ENCODE measurements around the gene HDAC6.

Gene HDAC6

DNA sequence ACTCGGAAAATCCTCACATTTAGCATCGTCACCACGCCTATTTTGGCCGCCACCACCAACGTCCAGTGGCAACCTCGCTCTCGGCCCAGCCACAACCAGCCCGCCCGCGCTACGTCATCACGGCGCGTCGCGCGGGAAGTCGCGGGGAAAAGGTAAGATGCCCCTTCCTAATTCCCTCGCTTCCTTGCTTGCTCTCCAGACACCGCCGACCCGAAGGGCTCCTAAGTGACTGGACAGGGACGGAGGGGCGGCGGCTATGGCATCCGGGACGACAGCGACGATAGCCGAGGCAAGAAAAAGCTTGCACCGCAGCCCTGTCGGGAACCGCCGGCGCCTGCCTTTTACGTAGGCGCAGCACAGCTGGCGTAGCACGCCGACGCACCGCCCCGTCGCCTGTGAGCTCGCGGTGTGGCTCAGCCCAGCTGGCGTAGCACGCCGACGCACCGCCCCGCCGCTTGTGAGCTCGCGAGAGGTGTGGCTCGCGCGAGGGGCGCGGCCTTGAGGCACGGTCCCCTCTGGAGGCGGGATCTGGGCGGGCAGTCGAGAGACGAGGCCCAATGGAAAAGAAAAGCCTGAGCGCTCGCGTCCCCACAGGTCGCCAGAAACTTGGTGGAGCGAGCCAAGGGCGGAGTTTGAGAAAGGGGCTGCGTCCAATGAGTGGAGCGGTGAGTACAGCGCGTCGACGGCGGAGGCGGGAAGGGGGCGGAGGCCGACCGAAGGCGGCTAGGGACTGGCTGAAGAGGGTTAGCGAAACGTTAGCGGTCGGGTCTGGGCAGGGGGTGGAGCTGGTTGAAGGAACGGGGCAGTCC, at the start of gene HDAC6:
TSS of gene HDAC6 (plus strand) at position 788 of the 809 bp plus-strand sequence. CDS start 626 bp downstream, outside the sequence.
- DNase-seq (ENCODE audit: low spot score in 2 of 2) (peak; percentile 79 to 95), ATAC-seq (replicated peaks; ENCODE audit: extremely low read depth, poor library complexity, severe bottlenecking) (peak; percentile 90)
- Mint-ChIP-seq H3K4me3 (peak within 1 kb of the TSS; percentile 96), H3K4me1 (peaks cover 31% of the 10 kb centered on the region), H3K27me3 (no peaks in the 10 kb centered on the region), H3K9me3 (no peaks in the 10 kb centered on the region), H3K27ac (ENCODE audit: low read depth) (peak within 1 kb of the TSS; percentile 97), H3K36me3 (ENCODE audit: insufficient read depth) (peaks cover 16% of the 10 kb centered on the region)

GRCh38 chrX:48752498-48752897, 49.4 kb upstream of the HDAC6 start:
- no peaks in the 10 kb centered on the region for H3K27me3 Mint-ChIP-seq
- DNase-seq (ENCODE audit: low spot score in 2 of 2) (no peak), ATAC-seq (replicated peaks; ENCODE audit: extremely low read depth, poor library complexity, severe bottlenecking) (no peak)
- H3K36me3 Mint-ChIP-seq (ENCODE audit: insufficient read depth): peaks cover 6% of the 10 kb centered on the region
- H3K27ac Mint-ChIP-seq (ENCODE audit: low read depth): no peak overlapping the region
- H3K4me1 Mint-ChIP-seq: peaks cover 6% of the 10 kb centered on the region
- no peaks in the 10 kb centered on the region for H3K9me3 Mint-ChIP-seq
- H3K4me3 Mint-ChIP-seq: no peak overlapping the region

- H3K27ac Mint-ChIP-seq (ENCODE audit: low read depth): no peak overlapping the region
- H3K9me3 Mint-ChIP-seq: no peaks in the 10 kb centered on the region
- peaks cover 6% of the 10 kb centered on the region for H3K4me1 Mint-ChIP-seq
- DNase-seq (ENCODE audit: low spot score in 2 of 2): no peak
- no peak overlapping the region for H3K4me3 Mint-ChIP-seq
- H3K36me3 Mint-ChIP-seq (ENCODE audit: insufficient read depth): peaks cover 6% of the 10 kb centered on the region
- no peaks in the 10 kb centered on the region for H3K27me3 Mint-ChIP-seq
- ATAC-seq (replicated peaks; ENCODE audit: extremely low read depth, poor library complexity, severe bottlenecking): no peak
Observed at GRCh38 chrX:48753708-48754228, 48.1 kb upstream of the HDAC6 start.

GRCh38 chrX:48754238-48754637, 47.6 kb upstream of the HDAC6 start:
- DNase-seq (ENCODE audit: low spot score in 2 of 2) (no peak), ATAC-seq (replicated peaks; ENCODE audit: extremely low read depth, poor library complexity, severe bottlenecking) (no peak)
- no peaks in the 10 kb centered on the region for H3K27me3 Mint-ChIP-seq
- no peak overlapping the region for H3K27ac Mint-ChIP-seq (ENCODE audit: low read depth)
- H3K4me1 Mint-ChIP-seq: peaks cover 6% of the 10 kb centered on the region
- peaks cover 6% of the 10 kb centered on the region for H3K36me3 Mint-ChIP-seq (ENCODE audit: insufficient read depth)
- no peak overlapping the region for H3K4me3 Mint-ChIP-seq
- no peaks in the 10 kb centered on the region for H3K9me3 Mint-ChIP-seq

DNA sequence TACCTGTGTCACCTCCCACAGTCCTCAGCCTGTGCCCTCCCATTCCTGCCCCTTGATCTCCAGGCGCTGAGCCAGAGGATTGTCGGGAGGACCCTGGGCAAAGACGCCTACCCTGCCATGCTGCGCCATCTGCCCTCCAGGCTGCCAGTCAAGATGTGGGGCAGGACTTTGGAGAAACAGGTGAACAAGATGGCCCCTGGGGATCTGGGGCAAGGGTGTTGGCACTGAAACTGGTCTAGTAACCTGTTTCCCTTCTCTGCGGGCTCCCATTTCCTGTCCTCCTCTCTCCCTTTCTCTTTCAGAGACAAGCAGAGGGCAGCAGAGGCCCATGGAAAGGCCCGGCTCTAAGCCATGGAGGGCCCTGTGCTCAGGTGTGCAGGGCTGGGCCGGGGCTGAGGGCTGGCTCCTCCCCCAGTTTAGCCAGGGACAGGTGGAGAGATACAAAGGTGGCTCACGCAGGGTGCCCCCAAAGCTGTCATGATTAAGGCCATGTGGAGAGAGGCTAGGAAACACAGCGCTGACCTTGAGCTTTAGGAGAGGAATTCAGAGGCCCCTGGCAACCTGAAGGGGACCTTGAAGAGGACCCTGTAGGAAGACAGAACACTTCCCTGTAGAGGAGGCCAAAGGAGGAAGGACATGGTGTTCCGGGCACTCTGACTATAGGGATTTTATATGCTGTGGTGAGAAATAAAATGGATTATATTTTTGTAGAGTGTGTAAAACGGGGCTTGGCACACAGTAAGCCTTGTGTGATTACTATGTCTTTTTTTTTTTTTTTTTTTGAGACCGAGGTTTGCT, 40.0 kb upstream of the HDAC6 start, which contains the start of gene GLOD5:
TSS of gene GLOD5 (plus strand) at position 74 of the 798 bp plus-strand sequence. CDS start at position 118, 44 bp downstream.
- Mint-ChIP-seq H3K4me3 (no peak within 1 kb of the TSS), H3K27ac (ENCODE audit: low read depth) (no peak within 1 kb of the TSS), H3K4me1 (no peaks in the 10 kb centered on the region), H3K9me3 (no peaks in the 10 kb centered on the region), H3K27me3 (no peaks in the 10 kb centered on the region), H3K36me3 (ENCODE audit: insufficient read depth) (no peaks in the 10 kb centered on the region)
- ATAC-seq (replicated peaks; ENCODE audit: extremely low read depth, poor library complexity, severe bottlenecking): no peak
- DNase-seq (ENCODE audit: low spot score in 2 of 2): no peak

DNA sequence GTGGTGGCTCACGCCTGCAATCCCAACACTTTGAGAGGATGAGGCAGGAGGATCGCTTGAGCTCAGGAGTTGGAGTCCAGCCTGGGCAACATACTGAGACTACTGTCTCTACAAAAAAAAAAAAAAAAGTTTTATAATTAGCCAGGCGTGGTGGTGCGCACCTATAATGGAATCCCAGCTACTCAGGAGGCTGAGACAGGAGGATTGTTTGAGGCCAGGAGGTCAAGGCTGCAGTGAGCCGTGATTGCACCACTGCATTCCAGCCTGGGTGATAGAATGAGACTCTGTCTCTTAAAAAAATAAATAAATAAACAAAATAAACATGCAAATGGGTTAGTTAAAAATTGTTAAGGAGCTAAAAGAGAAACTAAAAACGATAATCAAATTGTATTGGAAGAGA, 32.6 kb upstream of the HDAC6 start:
- no peak for ATAC-seq (replicated peaks; ENCODE audit: extremely low read depth, poor library complexity, severe bottlenecking)

DNA sequence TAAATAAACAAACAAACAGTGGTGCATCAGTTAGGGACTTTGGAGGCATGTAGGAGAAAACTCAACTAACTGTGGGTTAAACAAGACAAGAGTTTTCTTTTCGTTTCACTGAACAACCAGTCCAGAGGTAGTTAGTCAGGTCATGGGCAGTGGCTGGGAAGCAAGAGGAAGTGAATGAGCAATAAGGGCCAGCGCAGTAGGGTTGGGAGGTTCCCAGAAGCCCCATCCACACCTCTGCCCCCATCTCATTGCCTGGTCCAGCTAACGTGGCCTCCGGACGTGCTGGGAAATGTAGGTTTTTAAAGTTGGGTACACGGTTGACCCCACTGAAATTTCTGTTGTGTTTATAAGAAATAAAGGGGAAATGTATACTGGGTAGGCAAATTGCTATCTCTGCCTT, 31.6 kb upstream of the HDAC6 start:
- no peak overlapping the region for H3K4me3 Mint-ChIP-seq
- DNase-seq (ENCODE audit: low spot score in 2 of 2): no peak
- no peak for ATAC-seq (replicated peaks; ENCODE audit: extremely low read depth, poor library complexity, severe bottlenecking)
- peaks cover 4% of the 10 kb centered on the region for H3K4me1 Mint-ChIP-seq
- no peaks in the 10 kb centered on the region for H3K9me3 Mint-ChIP-seq
- H3K36me3 Mint-ChIP-seq (ENCODE audit: insufficient read depth): no peaks in the 10 kb centered on the region
- no peak overlapping the region for H3K27ac Mint-ChIP-seq (ENCODE audit: low read depth)
- no peaks in the 10 kb centered on the region for H3K27me3 Mint-ChIP-seq

More for the DNA sequence above, 32.6 kb upstream of the HDAC6 start:
- no peak for DNase-seq (ENCODE audit: low spot score in 2 of 2)
- Mint-ChIP-seq H3K4me1 (no peaks in the 10 kb centered on the region), H3K4me3 (no peak overlapping the region), H3K36me3 (ENCODE audit: insufficient read depth) (no peaks in the 10 kb centered on the region), H3K27me3 (no peaks in the 10 kb centered on the region), H3K27ac (ENCODE audit: low read depth) (no peak overlapping the region), H3K9me3 (no peaks in the 10 kb centered on the region)

DNA sequence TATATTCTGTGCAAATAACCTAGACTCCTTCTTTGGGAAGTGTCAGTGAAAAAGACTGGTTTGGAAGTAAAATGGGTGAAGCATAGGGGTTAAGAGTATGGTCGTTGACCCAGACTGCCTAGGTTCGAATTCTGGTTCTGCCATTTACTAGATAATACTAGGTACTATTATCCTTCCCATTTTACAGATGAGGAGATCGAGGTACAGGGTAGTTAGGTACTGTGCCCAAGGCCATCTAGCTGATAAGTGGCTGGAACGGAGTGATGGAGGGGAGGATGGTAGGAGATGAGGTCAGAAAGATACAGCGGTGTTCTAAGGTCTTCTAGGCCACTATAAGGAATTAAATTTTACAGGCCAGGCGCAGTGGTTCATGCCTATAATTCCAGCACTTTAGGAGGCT, 29.3 kb upstream of the HDAC6 start:
- Mint-ChIP-seq H3K4me3 (no peak overlapping the region), H3K27ac (ENCODE audit: low read depth) (no peak overlapping the region), H3K36me3 (ENCODE audit: insufficient read depth) (no peaks in the 10 kb centered on the region), H3K27me3 (peaks cover 17% of the 10 kb centered on the region), H3K9me3 (no peaks in the 10 kb centered on the region), H3K4me1 (peaks cover 4% of the 10 kb centered on the region)
- ATAC-seq (replicated peaks; ENCODE audit: extremely low read depth, poor library complexity, severe bottlenecking): no peak
- no peak for DNase-seq (ENCODE audit: low spot score in 2 of 2)

DNA sequence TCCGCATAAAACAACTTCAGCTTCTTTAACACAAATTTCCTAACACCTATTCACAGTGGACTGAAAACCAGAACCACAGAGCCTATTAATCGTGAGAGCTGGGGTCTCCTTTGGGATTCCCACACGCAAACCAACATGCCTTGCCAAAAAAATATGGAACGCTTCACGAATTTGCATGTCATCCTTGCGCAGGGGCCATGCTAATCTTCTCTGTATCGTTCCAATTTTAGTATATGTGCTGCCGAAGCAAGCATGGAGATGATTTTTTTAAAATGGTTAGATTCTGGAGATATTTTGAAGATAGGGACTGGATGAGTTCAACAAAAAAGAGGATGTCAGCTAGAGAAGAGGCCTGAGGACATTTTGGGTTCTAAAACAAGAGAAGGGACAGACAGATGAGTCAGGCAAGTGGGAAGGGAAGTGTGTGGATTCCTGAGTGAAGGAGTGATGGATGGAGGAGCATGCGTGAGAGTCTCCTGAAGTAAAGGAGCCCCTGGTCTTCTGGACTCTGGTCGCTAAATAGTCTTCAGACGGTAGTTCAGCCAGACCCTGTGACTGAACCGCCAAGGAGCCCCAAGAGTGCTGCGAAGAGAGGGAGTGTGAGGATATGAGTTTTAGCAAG, 24.9 kb upstream of the HDAC6 start:
- H3K27me3 Mint-ChIP-seq: peaks cover 19% of the 10 kb centered on the region
- no peak for ATAC-seq (replicated peaks; ENCODE audit: extremely low read depth, poor library complexity, severe bottlenecking)
- no peak for DNase-seq (ENCODE audit: low spot score in 2 of 2)
- no peak overlapping the region for H3K4me3 Mint-ChIP-seq
- peaks cover 4% of the 10 kb centered on the region for H3K4me1 Mint-ChIP-seq
- H3K27ac Mint-ChIP-seq (ENCODE audit: low read depth): no peak overlapping the region
- H3K9me3 Mint-ChIP-seq: no peaks in the 10 kb centered on the region
- no peaks in the 10 kb centered on the region for H3K36me3 Mint-ChIP-seq (ENCODE audit: insufficient read depth)

GRCh38 chrX:48779399-48779798, 22.5 kb upstream of the HDAC6 start:
- H3K27me3 Mint-ChIP-seq: peaks cover 19% of the 10 kb centered on the region
- H3K4me3 Mint-ChIP-seq: no peak overlapping the region
- H3K36me3 Mint-ChIP-seq (ENCODE audit: insufficient read depth): no peaks in the 10 kb centered on the region
- H3K4me1 Mint-ChIP-seq: peaks cover 4% of the 10 kb centered on the region
- H3K27ac Mint-ChIP-seq (ENCODE audit: low read depth): no peak overlapping the region
- no peak for ATAC-seq (replicated peaks; ENCODE audit: extremely low read depth, poor library complexity, severe bottlenecking)
- no peak for DNase-seq (ENCODE audit: low spot score in 2 of 2)
- no peaks in the 10 kb centered on the region for H3K9me3 Mint-ChIP-seq

GRCh38 chrX:48781705-48782104, 20.2 kb upstream of the HDAC6 start:
- DNase-seq (ENCODE audit: low spot score in 2 of 2) (no peak), ATAC-seq (replicated peaks; ENCODE audit: extremely low read depth, poor library complexity, severe bottlenecking) (no peak)
- no peak overlapping the region for H3K27ac Mint-ChIP-seq (ENCODE audit: low read depth)
- H3K36me3 Mint-ChIP-seq (ENCODE audit: insufficient read depth): no peaks in the 10 kb centered on the region
- peaks cover 14% of the 10 kb centered on the region for H3K27me3 Mint-ChIP-seq
- no peaks in the 10 kb centered on the region for H3K4me1 Mint-ChIP-seq
- no peaks in the 10 kb centered on the region for H3K9me3 Mint-ChIP-seq
- H3K4me3 Mint-ChIP-seq: no peak overlapping the region

DNA sequence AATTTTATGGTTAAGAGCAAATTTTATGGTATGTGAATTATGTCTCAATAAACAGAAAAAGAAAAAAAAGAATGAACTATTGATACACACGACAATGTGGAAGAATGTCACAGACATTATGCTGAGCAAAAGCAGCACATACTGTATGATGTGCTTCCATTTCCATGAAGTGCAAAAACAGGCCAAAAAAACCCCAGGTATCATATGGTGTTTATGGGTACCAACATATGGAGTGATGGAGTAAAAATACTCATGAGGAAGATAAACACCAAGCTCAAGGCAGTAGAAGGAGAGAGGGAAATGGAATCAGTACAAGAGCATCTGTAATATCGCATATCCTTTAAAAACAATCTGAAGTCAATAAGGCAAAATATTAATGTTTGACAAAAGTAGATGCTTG, 19.7 kb upstream of the HDAC6 start:
- Mint-ChIP-seq H3K27ac (ENCODE audit: low read depth) (no peak overlapping the region), H3K4me1 (no peaks in the 10 kb centered on the region), H3K36me3 (ENCODE audit: insufficient read depth) (no peaks in the 10 kb centered on the region), H3K4me3 (no peak overlapping the region), H3K9me3 (no peaks in the 10 kb centered on the region), H3K27me3 (peaks cover 14% of the 10 kb centered on the region)
- DNase-seq (ENCODE audit: low spot score in 2 of 2) (no peak), ATAC-seq (replicated peaks; ENCODE audit: extremely low read depth, poor library complexity, severe bottlenecking) (no peak)
